Common myeloid progenitor, CD34-positive (primary cell): Measurements from ENCODE around the gene TMEM219.

Experiments used
- CTCF ChIA-PET: fragments of 350-600 bp; sonication (Branson Sonifier 250); formaldehyde crosslinking; loops from one replicate; lab custom pipeline; 2021; ENCODE audit warnings: antibody characterized with exemption; lab: Charles Lee
- POLR2A ChIA-PET: fragments of 350-600 bp; sonication (Branson Sonifier 250); formaldehyde crosslinking; loops from one replicate; lab custom pipeline; 2021; ENCODE audit warnings: antibody characterized with exemption; lab: Charles Lee
- DNase-seq, 3 donors: peaks; one replicate each; pipeline versions ENCODE4 v3.0.0 to v3.0.0-alpha.2; 2013
- H3K27ac ChIP-seq, 2 experiments: 1 replicate in 1 of 2; 2 replicates in 1 of 2; pipeline ENCODE4 v1.7.0; 2013; ENCODE audit warnings: inconsistent platforms in 2 of 2, low read length in 2 of 2, mild to moderate bottlenecking in 2 of 2, low read depth in 1 of 2, moderate library complexity in 1 of 2; ENCODE audit not compliant: severe bottlenecking in 2 of 2, insufficient read depth in 1 of 2, poor library complexity in 1 of 2
- H3K27me3 ChIP-seq, 5 experiments: replicated peaks in 2 of 5; 1 replicate in 3 of 5; 2 replicates in 2 of 5; pipeline versions ENCODE4 v1.6.1 to v1.7.0; 2013; ENCODE audit warnings: low read length in 4 of 5, mild to moderate bottlenecking in 2 of 5, moderate library complexity in 2 of 5, inconsistent platforms in 1 of 5; ENCODE audit not compliant: insufficient read depth in 5 of 5, control insufficient read depth in 4 of 5
- H3K36me3 ChIP-seq, 4 experiments: 1 replicate in 2 of 4; 2 replicates in 2 of 4; pipeline versions ENCODE4 v1.6.1 to v1.7.0; 2013; ENCODE audit warnings: low read length in 3 of 4, control low read depth in 1 of 4, mild to moderate bottlenecking in 1 of 4; ENCODE audit not compliant: control insufficient read depth in 4 of 4, insufficient read depth in 4 of 4
- H3K4me1 ChIP-seq, 4 experiments: 1 replicate in 3 of 4; 2 replicates in 1 of 4; pipeline versions ENCODE4 v1.6.1 to v1.7.1; 2013; ENCODE audit warnings: low read length in 3 of 4, mild to moderate bottlenecking in 3 of 4, control low read depth in 1 of 4, inconsistent platforms in 1 of 4, moderate library complexity in 1 of 4; ENCODE audit not compliant: control insufficient read depth in 4 of 4, insufficient read depth in 4 of 4; ENCODE audit errors: control extremely low read depth in 1 of 4
- H3K4me3 ChIP-seq, 7 experiments: 1 replicate in 4 of 7; 2 replicates in 3 of 7; pipeline versions ENCODE4 v1.5.1 to v1.7.0; 2013; ENCODE audit warnings: mild to moderate bottlenecking in 7 of 7, low read length in 6 of 7, moderate library complexity in 6 of 7, inconsistent platforms in 2 of 7, low read depth in 2 of 7, control low read depth in 1 of 7; ENCODE audit not compliant: insufficient read depth in 4 of 7, control insufficient read depth in 1 of 7; ENCODE audit errors: extremely low read depth in 1 of 7
- H3K9me3 ChIP-seq, 5 experiments: 1 replicate in 4 of 5; 2 replicates in 1 of 5; pipeline versions ENCODE4 v1.6.1 to v1.7.1; 2013; ENCODE audit warnings: low read length in 4 of 5, mild to moderate bottlenecking in 2 of 5, inconsistent platforms in 1 of 5, low read depth in 1 of 5, moderate library complexity in 1 of 5; ENCODE audit not compliant: control insufficient read depth in 4 of 5, insufficient read depth in 2 of 5; ENCODE audit errors: control extremely low read depth in 1 of 5
- WGBS: methylation state at CpG from one replicate; pipeline ENCODE4 v1.1.5; 2013; ENCODE audit not compliant: insufficient coverage; 5-methylcytosine and 5-hydroxymethylcytosine counted together

TMEM219 gene

DNA sequence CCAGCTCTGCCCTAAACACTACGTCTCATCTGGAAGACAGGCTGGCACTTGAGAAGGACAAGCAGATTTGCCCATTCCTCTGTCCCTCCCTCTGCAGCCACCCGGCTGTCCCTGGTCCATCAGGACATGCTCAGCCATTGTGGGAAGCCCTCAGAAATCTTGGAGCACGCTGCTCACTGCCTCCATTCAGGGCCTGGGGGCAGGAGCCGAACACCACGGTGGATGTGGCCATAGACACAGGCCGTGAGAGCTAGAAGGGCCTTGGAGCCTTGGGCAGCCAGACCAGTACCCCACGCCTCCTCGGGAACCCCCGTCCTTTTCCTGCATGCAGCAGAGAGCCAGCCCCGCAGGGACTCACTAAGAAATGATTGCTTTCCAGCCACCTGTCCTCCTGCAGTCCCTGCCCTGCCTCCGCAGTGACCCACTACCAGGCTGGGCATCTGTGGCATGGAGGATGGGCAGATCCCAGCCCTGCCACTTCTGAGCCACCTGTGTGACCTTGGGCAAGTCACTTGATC lies 45.6 kb downstream of the TMEM219 start:
- H3K4me1 ChIP-seq = peaks cover 0 to 36% (median 31%) of the 10 kb centered on the region in 4 experiments
- WGBS = 92% methylated on average over 11 of the region's 11 CpGs
- no peak overlapping the region for H3K27ac ChIP-seq
- POLR2A ChIA-PET = no interaction called here
- H3K36me3 ChIP-seq = peaks cover 0 to 28% (median 6%) of the 10 kb centered on the region in 4 experiments
- CTCF ChIA-PET = interaction anchor here (1.0 to 1.3 kb wide), 3 partner anchors 21 to 200 kb away, joined by 3 to 4 read pairs (median 3); partner anchors contain the start of gene MVP
- no peaks in the 10 kb centered on the region for H3K9me3 ChIP-seq
- H3K4me3 ChIP-seq = no peak overlapping the region
- H3K27me3 ChIP-seq = peaks cover 0 to 34% (median 11%) of the 10 kb centered on the region in 5 experiments
- DNase-seq = no peak

- H3K27ac ChIP-seq = no peak overlapping the region
- CTCF ChIA-PET = interaction anchor here (1.0 to 1.5 kb wide), 2 partner anchors 13 to 23 kb away, joined by 3 to 4 read pairs; partner anchors contain the start of gene C16orf92
- peaks cover 0 to 14% (median 0%) of the 10 kb centered on the region in 4 experiments for H3K36me3 ChIP-seq
- POLR2A ChIA-PET = no interaction called here
- H3K9me3 ChIP-seq = no peaks in the 10 kb centered on the region
- H3K4me1 ChIP-seq = peaks cover 0 to 32% (median 28%) of the 10 kb centered on the region in 4 experiments
- H3K27me3 ChIP-seq = peaks cover 0 to 39% (median 11%) of the 10 kb centered on the region in 5 experiments
- 74% methylated on average over 15 of the region's 26 CpGs for WGBS
- DNase-seq = no peak
- no peak overlapping the region for H3K4me3 ChIP-seq
Measured at GRCh38 chr16:30009085-30009862, 47.4 kb downstream of the TMEM219 start.

GRCh38 chr16:30009990-30010843 lies 48.3 kb downstream of the TMEM219 start:
- CTCF ChIA-PET = interaction anchor here (0.8 to 1.0 kb wide), 2 partner anchors 13 to 21 kb away, joined by 3 read pairs; partner anchors contain the start of genes C16orf92 and TLCD3B
- H3K4me3 ChIP-seq = peak overlapping the region in 4 of 7 experiments; percentile 31 to 71 (median 56)

GRCh38 chr16:30010844-30011713 lies 49.2 kb downstream of the TMEM219 start, which contains the start of gene DOC2A:
DOC2A (minus strand) TSS chr16:30011027; CDS start chr16:30010222, 805 bp downstream.
- no peak within 1 kb of the TSS for H3K27ac ChIP-seq
- ChIA-PET CTCF (no interaction called here), POLR2A (interaction anchor here (0.5 kb wide), 1 partner anchor 23 kb away, joined by 4 read pairs; no protein-coding TSS in a partner anchor)
- peak in 2 of 3 donors; percentile 61 to 67 for DNase-seq
- peaks cover 0 to 39% (median 11%) of the 10 kb centered on the region in 5 experiments for H3K27me3 ChIP-seq
- H3K36me3 ChIP-seq = peaks cover 0 to 5% (median 0%) of the 10 kb centered on the region in 4 experiments
- H3K9me3 ChIP-seq = no peaks in the 10 kb centered on the region
- peaks cover 0 to 19% (median 17%) of the 10 kb centered on the region in 4 experiments for H3K4me1 ChIP-seq
- WGBS = 0% methylated on average over 60 of the region's 99 CpGs
- peak within 1 kb of the TSS in 6 of 7 experiments; percentile 35 to 72 (median 64) for H3K4me3 ChIP-seq

More at GRCh38 chr16:30009990-30010843, 48.3 kb downstream of the TMEM219 start:
- WGBS = 38% methylated on average over 29 of the region's 34 CpGs
- Histone ChIP-seq H3K4me1 (peaks cover 0 to 23% (median 19%) of the 10 kb centered on the region in 4 experiments), H3K9me3 (no peaks in the 10 kb centered on the region), H3K27me3 (peaks cover 0 to 39% (median 11%) of the 10 kb centered on the region in 5 experiments), H3K36me3 (peaks cover 0 to 8% (median 0%) of the 10 kb centered on the region in 4 experiments), H3K27ac (no peak overlapping the region)
- DNase-seq = peak in 1 of 3 donors; percentile 17
- POLR2A ChIA-PET = no interaction called here

GRCh38 chr16:30011714-30012504 lies 50.0 kb downstream of the TMEM219 start:
- ChIA-PET POLR2A (no interaction called here), CTCF (interaction anchor here (0.7 kb wide), 1 partner anchor 12 kb away, joined by 3 read pairs; no protein-coding TSS in a partner anchor)
- Histone ChIP-seq H3K4me3 (peak overlapping the region in 2 of 7 experiments; percentile 64 to 71), H3K27me3 (peaks cover 0 to 39% (median 15%) of the 10 kb centered on the region in 5 experiments), H3K4me1 (peaks cover 0 to 19% (median 17%) of the 10 kb centered on the region in 4 experiments), H3K27ac (no peak overlapping the region), H3K9me3 (no peaks in the 10 kb centered on the region), H3K36me3 (no peaks in the 10 kb centered on the region)
- no peak for DNase-seq
- 25% methylated on average over 22 of the region's 31 CpGs for WGBS
